NCI-H146 (cell line): ENCODE measurements around the gene MAP2K3.
"Not testable (repeated sequence)": the region's sequence is repeated elsewhere in the genome, so short reads cannot be mapped to it uniquely, and the experiment has no call there.

Source experiments
- DNase-seq: peaks from one replicate; lab custom pipeline; 2025; lab: John Stamatoyannopoulos, UW

MAP2K3 gene

DNA sequence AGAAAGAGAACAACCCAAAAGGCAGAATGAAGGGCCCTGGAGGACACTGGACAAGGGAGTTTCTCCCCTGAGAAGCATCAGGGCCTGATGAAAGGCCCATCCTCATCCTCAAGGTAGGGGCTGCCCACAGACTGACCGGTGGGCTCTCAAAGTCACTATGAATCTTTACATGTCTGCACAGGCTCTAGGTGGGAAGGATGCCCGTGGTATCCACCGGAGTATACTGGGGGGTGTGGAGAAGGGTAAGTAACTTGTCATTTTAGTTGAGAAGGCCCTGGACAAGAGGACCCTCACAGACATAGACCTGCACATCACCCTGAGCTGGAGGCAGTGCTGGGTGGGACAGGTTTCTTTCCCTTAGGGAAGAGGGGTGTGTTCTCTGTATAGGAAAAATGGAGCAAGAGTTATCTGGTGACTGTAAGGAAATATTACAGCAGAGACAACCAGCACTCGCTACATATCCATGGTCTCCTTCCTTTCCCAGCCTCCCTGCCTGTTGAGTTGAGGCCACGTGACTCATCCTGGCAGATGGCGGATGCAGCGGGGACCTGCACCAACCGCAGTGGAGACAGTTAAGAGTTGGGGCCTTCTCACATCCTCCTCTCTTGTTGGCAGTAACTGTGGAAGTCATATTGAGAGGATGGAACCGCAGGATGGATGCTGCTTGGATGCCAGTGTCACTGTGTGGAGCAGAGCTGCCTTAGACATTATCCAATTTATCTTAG is 46.1 kb downstream of the MAP2K3 start:
- no peak for DNase-seq

- DNase-seq = not testable (repeated sequence)
These were observed 52.2 kb downstream of the MAP2K3 start for GRCh38 chr17:21336541-21337294.

DNA sequence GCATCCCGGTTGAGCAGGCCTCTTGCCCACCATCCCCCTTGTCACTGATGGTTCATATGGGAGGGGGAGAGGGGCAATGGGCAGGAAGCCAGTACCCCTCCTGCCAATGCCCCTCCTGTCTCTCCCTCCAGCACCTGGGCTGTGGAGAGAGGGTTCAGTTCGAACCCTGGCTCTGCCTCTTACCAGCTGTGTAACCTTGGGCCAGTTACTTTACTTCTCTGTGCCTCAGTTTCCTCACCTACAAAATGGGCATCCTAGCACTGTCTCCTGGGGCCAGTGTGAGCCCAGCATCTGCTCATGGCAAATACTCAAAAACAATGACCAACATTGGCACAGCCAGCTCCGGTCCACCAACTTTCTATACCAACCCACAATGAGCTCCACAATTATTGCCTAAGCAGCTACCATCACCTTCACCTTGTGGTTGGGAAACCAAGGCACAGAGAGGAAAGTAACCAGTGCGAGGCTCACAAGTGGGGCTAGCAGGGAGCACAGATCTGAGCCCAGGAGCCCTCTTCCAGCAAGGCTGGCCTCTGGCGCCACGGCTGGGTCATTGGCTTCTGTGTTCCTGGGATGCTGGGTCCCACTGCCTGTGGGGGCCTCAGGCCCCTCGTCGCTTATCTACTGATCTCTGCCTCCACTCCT is 53.6 kb downstream of the MAP2K3 start:
- DNase-seq = not testable (repeated sequence)

DNA sequence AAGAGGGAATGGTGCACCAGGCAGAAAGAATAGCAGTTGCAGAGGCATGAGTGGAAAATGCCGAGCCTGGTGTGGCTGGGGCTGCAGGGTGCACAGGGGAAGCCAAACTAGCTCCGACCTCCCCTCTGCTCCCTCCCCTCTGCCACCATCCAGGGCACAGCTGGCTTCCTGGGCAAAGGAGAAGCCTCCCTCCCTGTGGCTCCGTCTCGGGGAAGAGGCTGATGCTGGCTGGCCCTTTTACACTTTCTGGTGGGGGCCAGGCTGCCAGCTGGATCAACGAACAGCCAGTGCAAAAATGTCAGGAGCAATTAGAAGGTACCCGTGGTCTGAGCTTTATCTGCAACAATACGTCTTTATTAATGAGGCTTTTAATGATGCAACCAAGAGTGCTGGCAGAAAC is 54.5 kb downstream of the MAP2K3 start:
- no peak for DNase-seq

DNA sequence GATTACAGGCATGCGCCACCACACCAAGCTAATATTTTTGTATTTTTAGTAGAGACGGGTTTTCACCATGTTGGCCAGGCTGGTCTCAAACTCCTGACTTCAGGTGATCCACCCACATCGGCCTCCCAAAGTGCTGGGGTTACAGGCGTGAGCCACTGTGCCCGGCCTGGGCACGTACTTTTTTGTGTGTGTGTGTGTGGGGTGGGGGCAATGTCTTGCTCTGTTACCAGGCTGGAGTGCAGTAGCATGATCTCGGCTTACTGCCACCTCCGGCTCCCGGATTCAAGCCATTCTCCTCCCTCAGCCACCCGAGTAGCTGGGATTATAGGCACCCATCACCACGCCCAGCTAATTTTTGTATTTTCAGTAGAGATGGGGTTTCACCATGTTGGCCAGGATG is 55.1 kb downstream of the MAP2K3 start:
- DNase-seq = not testable (repeated sequence)

DNA sequence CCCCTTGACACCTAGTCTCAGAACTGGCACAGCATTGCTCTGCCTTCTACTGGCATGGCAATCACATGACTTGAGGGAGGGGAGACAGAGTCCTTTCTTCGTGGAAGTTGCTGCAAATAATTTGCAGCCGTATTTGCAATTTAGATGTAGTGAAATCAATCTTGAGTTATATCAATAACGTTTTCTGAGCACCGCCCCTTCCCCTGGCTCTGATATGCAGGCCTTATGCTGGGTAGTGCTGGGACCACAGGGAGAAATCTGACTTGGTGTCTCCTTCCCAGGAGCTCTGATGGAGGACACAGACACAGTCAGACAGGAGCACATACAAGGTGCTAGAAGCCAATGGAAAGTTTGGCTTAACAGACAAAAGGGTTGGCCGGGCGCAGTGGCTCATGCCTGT is 55.9 kb downstream of the MAP2K3 start:
- not testable (repeated sequence) for DNase-seq

GRCh38 chr17:21341279-21341678 is 56.8 kb downstream of the MAP2K3 start:
- DNase-seq = not testable (repeated sequence)

- not testable (repeated sequence) for DNase-seq
These were observed 57.5 kb downstream of the MAP2K3 start for GRCh38 chr17:21341925-21342540.

- not testable (repeated sequence) for DNase-seq
These were observed 58.8 kb downstream of the MAP2K3 start for GRCh38 chr17:21343061-21343949.

GRCh38 chr17:21344801-21345200 is 60.3 kb downstream of the MAP2K3 start:
- not testable (repeated sequence) for DNase-seq

GRCh38 chr17:21345236-21345635 is 60.7 kb downstream of the MAP2K3 start:
- no peak for DNase-seq

DNA sequence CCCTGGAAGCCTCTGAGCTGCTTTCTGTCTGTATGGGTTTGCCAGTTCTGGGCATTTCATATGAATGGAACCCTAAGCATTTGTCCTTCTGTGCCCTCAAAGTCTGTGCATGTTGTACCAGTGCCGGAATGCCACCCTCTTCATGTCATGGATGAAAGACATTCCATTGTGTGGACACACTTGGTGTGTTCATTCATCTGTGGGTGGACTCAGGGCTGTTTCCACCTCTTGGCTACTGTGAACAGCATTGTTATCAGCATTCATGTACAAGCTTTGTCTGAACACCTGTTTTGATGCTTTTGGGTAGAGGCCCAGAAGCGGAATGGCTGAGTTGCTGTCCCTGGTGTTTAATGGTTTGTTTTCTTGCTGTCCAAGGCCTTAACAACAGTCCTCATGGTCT is 61.6 kb downstream of the MAP2K3 start:
- not testable (repeated sequence) for DNase-seq

DNA sequence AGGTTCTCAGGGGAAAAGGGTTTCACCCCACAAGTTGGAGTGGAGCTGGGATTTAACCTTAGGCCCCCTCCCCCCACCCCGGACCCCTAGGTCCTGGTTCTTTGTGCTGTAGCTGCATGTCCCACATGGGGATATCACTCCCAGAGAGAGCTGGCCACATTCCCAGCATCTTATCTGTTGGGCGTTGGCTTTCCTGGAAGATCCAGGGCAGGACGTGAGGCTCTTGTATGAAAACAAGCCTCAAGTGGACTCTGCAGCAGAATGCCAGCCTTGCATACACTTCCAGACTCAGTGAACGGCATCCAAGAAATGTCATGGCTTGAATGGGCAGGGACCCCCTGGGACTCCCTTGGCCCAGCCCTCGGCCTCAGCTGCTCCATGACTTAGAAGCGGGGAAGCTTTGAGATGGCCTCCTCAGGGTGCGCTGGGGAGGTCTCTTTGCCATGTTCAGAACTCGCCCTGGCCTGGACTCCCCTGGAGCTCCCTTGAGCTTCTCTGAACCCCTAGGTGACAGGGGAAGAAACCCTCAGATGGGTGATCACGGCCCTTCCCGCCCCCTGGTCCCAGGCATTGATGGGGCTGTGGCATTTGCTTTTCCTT is 62.2 kb downstream of the MAP2K3 start:
- DNase-seq = not testable (repeated sequence)

DNA sequence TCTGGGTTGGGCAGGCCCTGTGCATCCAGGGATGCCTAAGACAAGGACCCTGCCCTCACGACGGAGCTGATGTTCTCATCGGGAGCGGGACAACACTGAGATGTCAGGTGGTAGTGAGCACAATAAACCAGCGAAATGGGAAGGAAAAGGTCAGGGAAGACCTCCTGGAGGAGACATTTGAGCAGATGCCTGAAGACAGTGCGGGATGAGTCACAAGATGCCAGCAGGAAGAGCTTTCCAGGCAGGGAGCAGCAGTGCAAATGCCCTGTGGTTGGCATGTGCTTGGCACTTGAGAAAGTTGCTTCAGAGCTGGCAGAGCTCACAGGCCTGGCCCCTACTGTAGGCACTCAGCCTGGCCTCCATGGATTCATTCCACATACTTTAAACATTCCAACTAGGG is 63.1 kb downstream of the MAP2K3 start:
- DNase-seq = not testable (repeated sequence)

GRCh38 chr17:21348081-21348925 is 63.8 kb downstream of the MAP2K3 start:
- DNase-seq = not testable (repeated sequence)

- DNase-seq = not testable (repeated sequence)
These were observed 64.4 kb downstream of the MAP2K3 start for GRCh38 chr17:21348926-21349261.

DNA sequence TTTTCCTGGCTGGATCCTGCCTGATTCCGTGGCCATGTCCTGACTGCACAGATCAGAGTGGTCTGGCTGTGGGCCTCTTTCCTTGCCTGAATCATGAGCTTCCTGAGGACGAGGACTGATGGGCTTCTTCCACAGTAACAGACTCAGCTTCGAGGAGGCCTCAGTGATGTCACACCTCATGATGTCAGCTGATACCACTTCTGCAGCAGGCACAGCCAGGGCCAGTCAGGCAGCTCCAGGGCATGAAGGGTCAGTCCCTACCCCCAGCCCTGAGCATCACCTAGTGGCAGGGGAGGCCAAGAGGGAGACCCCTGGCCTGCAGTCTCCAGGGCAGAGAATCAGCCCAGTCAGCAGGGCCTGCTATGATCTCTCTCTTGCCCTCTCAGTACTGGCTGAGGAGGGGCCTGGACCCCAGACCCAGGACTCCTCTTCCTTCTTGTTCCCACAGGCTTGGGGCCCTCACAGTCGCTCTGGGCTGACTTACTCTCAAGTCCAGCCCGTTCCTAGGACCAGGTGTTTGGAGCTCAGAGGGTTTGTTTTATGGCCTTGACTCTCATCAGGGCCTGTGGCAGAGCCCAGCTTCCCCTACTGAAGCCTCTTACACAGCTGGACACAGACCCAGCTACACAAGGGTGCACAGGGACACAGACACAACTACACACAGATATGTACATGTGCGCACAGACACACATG is 65.0 kb downstream of the MAP2K3 start:
- DNase-seq = not testable (repeated sequence)

GRCh38 chr17:21350495-21350894 is 66.0 kb downstream of the MAP2K3 start:
- DNase-seq = not testable (repeated sequence)

DNA sequence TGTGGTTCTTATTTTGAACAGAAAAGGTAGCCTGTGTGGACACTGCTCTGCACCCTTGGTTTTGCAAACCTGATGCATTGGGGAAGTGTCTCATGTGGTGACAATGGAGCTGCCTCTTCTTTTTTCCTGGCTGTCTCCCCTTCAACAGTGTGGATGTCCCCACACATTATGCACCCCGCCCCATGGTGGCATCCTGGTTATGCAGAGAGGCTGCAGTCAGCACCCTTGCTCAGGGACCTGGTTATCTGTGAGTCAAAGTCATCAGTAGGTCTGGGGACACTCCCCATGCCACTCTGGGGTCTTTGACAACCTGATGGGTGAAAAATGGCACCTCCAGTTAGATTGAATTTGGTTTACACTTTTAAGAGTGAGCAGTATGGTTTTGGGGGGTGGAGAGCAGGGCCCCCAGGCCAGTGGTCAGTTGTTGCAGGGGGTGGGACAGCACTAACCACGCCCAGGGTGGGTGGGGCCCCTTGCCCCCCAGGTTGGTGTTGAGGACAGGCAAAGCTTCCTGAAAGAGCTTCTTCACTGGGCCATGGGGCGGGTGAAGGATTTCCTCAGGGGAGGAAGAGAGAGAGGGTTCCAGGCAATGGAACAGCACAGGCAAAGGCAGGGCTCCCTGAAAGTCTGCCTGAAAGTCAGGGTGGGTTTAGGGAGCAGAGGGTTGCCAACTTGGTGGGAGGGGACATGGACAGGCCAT is 67.0 kb downstream of the MAP2K3 start:
- DNase-seq = no peak
